GM21423 (cell line): ENCODE results near the gene AP1S1.
A peak's percentile ranks its signal among the peaks of the same experiment; 100 is the strongest.

Source experiments
- ATAC-seq: cut with Tn5 transposase; IDR thresholded peaks from one replicate; pipeline ENCODE4 v1.9.1; 2021; ENCODE audit warnings: mild to moderate bottlenecking, moderate library complexity; ENCODE audit not compliant: unreplicated experiment

The AP1S1 gene

GRCh38 chr7:101156277-101156676 lies 2.0 kb downstream of the AP1S1 start:
- ATAC-seq, result no peak

DNA sequence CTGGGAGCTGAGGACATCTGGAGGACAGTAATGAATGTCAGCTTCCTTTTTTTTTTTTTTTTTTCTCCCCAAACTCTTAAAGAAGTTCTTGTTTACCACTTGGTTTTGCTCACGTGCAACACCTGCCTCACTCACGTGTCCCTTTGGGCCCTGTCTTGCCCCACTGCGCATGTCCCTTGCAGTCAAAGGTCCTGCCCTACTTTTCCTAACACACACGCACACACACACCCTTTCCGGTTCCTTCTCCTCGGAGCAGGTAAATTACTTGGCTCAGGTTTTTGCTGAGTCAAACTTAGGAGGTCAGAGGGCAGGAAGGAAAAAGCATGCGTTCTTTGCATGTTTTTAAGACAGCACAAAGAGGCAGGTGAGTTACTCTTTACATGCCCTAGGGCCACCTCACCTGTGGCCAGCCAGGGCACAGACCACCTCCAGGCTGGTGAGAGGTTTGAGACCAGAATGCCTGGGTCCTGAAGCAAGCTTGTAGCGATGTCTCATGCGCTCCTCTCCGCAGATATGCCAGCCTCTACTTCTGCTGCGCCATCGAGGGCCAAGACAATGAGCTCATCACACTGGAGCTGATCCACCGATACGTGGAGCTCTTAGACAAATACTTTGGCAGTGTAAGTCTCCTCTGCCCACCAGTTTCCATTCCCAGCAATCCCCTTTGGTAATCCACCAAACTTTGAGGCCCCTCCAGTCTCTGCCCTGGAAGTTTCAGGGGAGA lies 2.8 kb downstream of the AP1S1 start:
- no peak for ATAC-seq

DNA sequence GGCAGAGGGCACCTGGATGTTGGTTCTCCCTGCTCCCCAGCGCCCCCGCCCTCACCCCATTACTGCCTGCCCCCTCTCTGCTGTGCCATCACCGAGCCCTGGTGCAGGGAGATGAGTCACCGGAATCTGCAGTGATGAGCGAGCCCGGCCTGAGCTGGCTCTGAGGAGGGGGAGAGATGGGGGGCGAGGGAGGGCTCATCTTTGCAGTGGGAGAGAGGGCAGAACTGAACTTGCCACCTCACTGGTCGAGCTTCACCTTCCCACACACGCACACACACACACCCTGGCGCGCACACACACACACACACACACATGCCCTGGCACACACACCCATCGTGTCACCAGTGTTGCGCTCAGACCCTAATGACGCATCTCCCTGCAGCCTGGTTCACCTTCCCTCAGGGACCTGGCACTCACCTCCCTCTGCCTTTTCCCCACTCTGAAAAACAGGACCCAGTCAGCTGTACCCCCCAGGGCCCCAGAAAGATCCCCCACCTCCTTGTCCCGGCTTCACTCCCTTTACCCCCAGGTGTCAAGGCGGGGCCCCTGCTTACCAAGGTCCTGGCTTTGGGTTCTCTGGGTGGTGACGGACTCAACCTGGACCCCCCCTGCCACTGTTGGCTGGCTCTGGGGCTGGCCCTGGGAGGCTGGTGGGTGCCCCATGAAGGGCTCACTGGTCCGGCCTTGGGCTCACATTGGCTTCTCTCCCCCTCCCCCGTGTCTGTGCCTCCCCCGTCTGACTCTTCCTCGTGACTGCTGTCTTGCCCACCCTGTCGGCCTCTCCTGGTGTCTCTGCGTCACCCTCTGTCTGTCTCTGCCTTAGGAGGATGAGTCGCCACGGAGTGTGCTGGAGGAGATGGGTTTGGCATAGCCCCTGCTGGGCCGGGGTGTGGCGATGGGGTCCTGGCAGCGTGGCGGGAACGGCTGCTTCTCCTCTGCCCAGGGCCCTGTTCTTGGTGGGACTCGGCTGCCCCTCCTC lies 5.7 kb downstream of the AP1S1 start:
- ATAC-seq, result no peak

DNA sequence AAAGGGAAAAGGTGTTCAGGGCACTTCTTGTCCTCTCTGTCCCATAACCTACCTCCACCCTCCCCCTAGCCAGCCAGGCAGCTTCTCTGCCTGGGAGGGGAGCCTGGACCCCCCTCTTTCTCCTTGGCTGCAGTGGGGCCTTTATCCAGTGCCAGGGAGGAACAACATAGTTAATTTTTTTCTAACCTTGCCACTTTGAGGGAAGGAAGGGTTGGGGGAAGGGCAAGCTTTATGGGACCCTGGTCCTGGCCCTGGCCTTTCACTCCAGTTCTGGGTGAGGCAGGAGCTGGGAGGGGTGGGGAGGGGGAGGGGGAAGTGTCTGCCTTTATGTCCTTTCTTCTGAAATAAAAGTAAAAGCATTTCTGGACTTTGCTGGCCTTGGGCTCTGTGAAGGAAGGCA lies 6.6 kb downstream of the AP1S1 start:
- ATAC-seq, result no peak

DNA sequence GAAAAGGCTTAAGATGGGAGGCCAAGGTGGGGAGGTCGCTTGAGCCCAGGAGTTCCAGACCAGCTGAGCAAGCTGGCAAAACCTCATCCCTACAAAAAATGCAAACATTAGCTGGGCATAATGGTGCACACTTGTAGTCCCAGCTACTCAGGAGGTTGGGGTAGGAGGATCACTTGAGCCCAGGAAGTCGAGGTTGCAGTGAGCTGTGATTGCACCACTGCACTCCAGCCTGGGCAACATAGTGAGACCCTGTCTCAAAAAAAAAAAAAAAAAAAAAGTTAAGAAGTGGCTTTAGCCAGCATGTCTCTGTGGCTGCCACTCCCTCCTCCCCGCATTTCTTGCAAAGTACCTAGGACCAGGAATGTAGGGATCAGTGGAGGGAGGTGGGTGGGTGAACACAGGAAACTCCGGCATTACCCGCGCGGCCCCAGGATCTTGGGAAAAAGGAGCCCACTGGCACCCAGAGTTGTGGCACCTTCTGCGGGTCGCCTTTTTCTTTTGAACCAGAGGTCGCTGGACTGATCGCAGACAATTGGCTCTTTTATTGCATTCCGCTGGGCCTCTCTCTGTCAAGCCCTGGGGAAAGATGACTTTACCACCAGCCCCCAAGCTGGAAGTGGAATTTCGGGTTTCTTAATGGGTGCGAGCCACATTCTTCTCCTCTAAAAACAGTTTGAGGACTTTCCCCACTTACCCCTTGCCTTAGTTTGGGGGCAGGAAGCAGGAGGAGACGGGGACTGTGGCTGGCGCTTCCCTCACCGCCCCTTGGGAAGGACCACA lies 7.6 kb downstream of the AP1S1 start:
- ATAC-seq, result no peak

DNA sequence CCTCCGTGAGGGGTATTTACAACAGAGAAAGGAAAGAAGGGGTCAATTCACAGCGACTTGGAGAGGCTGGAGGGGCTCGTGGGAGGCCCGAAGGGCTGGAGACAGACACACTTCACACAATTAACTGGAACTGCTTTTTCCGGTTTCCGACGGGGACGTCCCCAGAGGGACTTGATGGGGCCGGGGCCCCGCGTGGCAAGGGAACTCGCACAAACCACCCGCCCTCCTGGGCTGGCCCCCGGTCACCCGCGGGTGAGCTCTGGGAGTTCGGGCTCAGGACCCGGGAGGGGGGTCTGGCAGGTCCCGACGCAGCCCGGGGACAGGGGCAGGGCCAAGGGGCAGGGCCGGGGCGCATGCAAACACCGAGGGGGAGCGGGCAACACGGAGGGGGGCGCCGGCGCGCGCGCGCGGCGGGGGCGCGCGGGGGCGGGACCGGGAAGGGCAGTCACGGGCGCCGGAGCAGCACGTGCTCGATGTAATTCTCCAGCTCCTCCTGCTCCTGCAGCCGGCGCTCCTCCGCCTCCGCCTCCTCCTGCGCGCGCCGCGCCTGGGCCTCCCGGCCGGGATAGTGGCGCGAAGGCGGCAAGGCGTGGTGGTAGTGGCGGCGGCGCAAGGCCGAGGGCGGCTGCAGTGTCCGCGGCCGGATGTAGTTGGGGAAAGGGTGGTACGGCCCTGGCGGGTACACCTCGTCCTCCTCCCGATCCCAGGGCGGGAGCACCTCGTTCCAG lies 8.4 kb downstream of the AP1S1 start:
- ATAC-seq, result no peak

DNA sequence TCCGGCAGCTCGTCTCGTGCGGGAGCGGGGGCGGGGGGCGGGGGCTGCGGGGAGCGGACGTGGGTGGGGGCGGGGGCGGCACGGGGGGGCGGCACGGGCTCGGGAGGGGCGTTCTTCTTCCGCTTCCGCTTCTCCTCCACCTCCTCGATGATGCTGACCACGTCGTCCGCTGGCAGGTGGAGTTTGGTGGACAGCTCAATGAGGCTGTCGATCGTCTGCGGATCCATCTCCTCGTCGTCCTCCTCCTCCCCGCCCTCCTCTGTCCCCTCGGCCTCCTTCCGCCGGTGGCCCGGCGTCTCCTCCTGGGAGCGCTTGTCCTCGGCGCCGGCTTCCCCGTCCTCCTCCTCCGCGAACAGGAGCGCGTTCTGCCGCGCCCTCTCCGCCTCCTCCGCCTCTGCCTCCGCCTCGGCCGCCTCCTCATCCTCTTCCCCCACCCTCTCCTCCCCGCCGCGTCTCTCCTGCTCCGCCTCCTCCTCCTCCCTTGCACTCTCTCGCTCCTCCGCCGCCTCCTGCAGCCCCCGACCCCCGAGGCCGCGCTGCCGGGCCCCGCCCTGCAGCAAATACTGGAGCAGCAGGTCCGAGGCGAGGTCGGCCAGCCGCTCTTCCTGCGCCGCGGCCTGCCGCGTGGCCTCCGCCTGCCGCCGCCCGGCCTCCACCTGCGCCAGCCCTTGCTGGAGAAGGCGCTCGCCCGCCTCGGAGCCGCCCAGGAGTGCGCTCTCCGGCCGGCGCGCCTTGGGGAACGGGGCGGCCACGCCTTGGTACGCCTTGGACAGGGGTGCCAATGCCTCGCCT lies 9.2 kb downstream of the AP1S1 start:
- no peak for ATAC-seq

- ATAC-seq, result no peak
Observed at GRCh38 chr7:101164071-101164840, 10.0 kb downstream of the AP1S1 start.

GRCh38 chr7:101165075-101165957 lies 11.0 kb downstream of the AP1S1 start, which contains the start of gene VGF:
Gene VGF (minus strand): TSS chr7:101165569. CDS start chr7:101164843, 726 bp downstream.
- peak; percentile 71 for ATAC-seq

GRCh38 chr7:101165958-101166647 lies 11.8 kb downstream of the AP1S1 start:
- no peak for ATAC-seq

DNA sequence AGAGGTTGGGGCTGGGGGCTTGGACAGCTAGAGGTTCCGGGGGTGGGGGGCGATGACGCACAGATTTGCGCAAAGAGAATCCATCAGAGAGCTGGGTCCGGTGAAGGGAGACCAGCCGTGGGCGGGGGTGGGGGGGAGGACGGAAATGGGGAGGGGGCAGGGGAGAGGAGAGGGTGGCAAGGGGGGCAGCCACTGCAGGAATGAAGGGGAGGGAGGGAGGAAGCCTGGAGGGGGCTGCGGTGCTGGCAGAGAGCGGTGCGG lies 12.3 kb downstream of the AP1S1 start:
- no peak for ATAC-seq

DNA sequence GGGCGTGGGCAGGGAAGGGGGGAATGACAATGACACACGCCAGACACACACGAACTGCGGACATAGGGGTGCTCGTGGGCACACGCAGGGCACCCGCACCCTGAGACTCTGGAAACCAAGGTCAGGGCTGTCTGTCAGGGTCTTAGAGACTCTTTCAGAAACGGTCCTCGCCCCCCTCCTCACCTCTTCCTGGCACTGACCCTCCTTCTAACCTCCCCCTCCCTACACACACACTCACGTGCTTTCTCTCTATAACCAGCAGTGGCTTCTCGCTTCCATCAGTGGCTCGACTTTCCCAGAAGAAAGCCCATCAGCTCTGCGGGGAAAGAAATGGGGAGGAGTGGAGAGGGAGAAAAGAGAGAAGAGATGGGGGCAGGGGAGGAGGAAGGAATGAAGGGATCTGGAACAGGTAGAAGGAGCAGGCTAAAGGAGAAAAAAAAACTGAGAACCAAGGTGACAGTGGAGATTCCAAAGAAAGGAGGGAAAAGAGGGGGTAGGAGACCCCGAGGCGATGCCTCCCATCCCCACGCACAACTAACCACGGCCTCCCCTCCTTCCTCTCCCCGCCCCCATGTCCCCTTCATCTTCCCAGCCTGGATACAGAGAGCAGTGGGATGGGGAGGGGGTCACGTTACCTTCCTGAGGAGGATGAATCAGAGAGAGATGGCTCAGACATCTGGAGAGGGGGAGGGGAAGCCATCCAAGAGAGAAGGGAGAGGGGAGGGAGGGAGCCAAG lies 12.8 kb downstream of the AP1S1 start:
- ATAC-seq, result no peak

DNA sequence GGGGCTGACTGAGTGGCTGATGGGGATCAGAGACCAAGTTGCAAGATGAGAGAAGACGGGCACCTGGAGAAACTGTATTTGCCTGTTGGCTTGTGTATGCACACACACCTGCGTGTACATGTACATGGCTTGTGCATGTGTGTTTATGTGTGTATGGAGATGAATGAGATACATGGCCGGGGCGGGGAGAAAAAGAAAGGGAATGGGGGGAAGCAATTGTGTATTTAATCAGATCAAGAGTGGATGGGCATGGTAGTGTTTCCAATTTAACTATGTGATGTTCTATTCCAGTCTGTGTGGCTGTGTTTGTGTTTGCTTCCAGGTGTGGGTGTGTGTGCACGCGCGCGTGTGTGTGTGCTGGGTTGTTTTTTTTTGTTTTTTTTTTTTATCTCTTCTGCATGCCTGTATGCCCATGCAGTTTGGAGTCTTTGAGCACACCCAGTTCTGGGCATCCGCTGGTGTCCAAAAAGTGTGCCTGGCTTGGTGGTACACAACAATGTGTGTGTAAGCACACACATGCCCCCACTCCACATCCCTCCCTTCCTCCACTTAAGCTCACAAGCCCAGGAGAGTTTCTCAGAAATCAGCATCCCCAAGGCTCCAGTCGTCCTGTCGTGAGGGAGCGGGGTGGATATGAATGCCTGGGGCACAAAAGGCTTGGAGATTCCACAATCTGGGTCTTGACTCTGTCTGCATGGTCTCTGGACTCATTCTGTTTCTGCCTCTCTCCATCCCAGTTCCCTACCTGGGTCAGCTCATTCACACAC lies 13.6 kb downstream of the AP1S1 start:
- ATAC-seq, result no peak

DNA sequence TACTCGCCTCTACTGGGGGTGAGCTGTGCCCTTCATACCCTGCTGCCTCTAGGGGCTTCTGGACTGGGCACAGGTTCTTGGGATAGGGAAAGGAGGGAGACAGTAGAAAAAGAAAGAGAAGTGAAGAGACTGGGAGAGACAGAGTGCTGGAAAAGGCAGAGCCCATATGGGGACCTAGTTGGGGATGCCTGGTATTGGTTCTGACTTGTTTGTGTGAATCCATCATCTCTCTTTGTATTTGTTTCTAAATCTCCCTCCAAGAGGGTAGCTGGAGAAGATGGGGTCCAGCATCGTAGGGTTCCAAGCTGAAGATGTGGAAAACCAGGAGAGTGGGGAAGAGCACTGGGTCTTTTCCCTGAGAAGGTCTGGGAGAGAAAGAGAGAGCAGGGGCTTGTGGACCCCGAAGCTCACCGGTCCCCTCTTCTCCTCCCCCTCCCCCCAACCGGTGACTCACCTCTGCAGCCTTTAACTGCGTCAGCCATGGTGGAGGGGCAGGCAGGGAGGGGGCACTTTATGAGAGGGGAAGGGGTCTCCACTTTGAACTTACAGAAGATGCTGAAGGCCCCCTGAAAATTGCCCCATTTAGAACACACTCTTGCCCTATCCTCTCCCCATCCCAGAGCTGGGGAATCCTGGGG lies 14.3 kb downstream of the AP1S1 start:
- no peak for ATAC-seq

DNA sequence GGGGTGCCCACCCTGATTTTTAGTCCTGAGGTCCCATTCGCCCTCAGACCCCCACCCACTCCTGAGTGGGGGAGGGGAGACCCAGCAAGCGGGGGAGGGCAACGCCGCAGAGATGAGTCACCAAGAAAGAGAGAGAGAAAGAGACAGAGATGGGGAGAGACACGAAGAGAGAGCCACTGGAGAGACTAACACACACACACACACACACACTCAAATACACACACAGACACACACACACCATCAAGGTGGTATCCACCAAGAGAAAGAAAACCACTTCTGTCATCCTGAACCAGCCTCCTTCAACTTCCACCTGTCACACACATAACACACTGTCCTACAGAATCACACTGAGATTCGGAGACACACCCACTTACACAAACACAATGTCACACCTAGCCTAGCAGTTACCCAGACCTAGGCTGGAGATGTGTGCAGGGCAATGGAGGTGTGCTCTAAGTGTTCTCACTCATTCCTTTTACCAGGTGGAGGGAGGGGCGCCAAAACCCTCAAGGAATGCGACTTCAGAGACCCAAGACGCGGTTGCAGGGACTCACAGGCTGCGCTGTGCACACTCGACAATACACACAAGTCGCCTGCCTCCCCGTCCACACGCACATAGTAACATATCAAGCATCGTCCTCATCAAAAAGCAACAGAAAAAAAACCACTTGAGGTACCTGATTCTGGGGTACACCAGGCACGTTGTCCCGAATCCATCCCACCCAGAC lies 15.0 kb downstream of the AP1S1 start:
- no peak for ATAC-seq
